SK-N-SH (cell line): Measurements from ENCODE around the gene CDK5R2. TPM values are rescaled to one million over a fixed set of nuclear protein-coding genes. Genes with fewer than 3 reads are reported as not detected.
A peak's percentile ranks its signal among the peaks of the same experiment; 100 is the strongest.

ENCODE experiments used
- CTCF ChIA-PET: fragments of 300-600, 350-600 bp; formaldehyde crosslinking; extraction: SDS; loops from one replicate; lab custom pipeline; 2021; lab: Yijun Ruan, JAX
- POLR2A ChIA-PET: fragments of 350-600 bp; sonication (Branson Sonifier 250); formaldehyde crosslinking; extraction: SDS; loops from one replicate; lab custom pipeline; 2020; ENCODE audit warnings: antibody characterized with exemption, inconsistent platforms; lab: Yijun Ruan, JAX
- DNase-seq: peaks from one replicate; pipeline ENCODE4 v3.0.0; 2012
- H2AFZ ChIP-seq: fragments of 200-600 bp; sonication (generic); 2 replicates; pipeline ENCODE4 v1.8.1; 2016; ENCODE audit warnings: antibody characterized with exemption, mild to moderate bottlenecking, low read depth
- H3F3A ChIP-seq: fragments of 200-600 bp; sonication (generic); replicated peaks from 2 replicates; pipeline ENCODE3; 2016; ENCODE audit warnings: antibody characterized with exemption, mild to moderate bottlenecking; ENCODE audit not compliant: insufficient read depth
- H3K27ac ChIP-seq, 2 experiments: fragments of 200-500 bp in 1 of 2; fragments of 200-600 bp in 1 of 2; sonication (Bioruptor generic) in 1 of 2; sonication (generic), shearing (Covaris generic) in 1 of 2; 2 replicates each; pipeline versions ENCODE4 v1.5.1 to v1.6.1; 2014 to 2016; ENCODE audit warnings: low read depth in 2 of 2, inconsistent platforms in 1 of 2, low read length in 1 of 2, mild to moderate bottlenecking in 1 of 2, mixed read lengths in 1 of 2
- H3K27me3 ChIP-seq: fragments of 200-600 bp; sonication (generic), shearing (Covaris generic); 2 replicates; pipeline ENCODE4 v1.6.1; 2016; ENCODE audit warnings: mixed run types; ENCODE audit not compliant: insufficient read depth
- H3K36me3 ChIP-seq, 2 experiments: fragments of 200-500 bp in 1 of 2; fragments of 200-600 bp in 1 of 2; sonication (Bioruptor generic) in 1 of 2; sonication (generic) in 1 of 2; replicated peaks in 1 of 2; 2 replicates each; pipeline versions ENCODE3 to v1.5.1; 2014 to 2016; ENCODE audit warnings: low read length in 1 of 2, mild to moderate bottlenecking in 1 of 2; ENCODE audit not compliant: insufficient read depth in 2 of 2, control insufficient read depth in 1 of 2
- H3K4me1 ChIP-seq, 2 experiments: fragments of 200-500 bp in 1 of 2; fragments of 200-600 bp in 1 of 2; sonication (Bioruptor generic) in 1 of 2; sonication (generic), shearing (Covaris generic) in 1 of 2; 2 replicates each; pipeline versions ENCODE4 v1.5.1 to v1.6.1; 2014 to 2016; ENCODE audit warnings: low read depth in 1 of 2, low read length in 1 of 2, mixed run types in 1 of 2; ENCODE audit not compliant: insufficient read depth in 2 of 2, control insufficient read depth in 1 of 2
- H3K4me2 ChIP-seq: fragments of 200-600 bp; sonication (generic), shearing (Covaris generic); 2 replicates; pipeline ENCODE4 v1.6.1; 2017; ENCODE audit warnings: mixed run types
- H3K4me3 ChIP-seq, 2 experiments: fragments of 200-500 bp in 1 of 2; fragments of 200-600 bp in 1 of 2; sonication (Bioruptor generic) in 1 of 2; sonication (generic), shearing (Covaris generic) in 1 of 2; 2 replicates each; pipeline versions ENCODE4 v1.5.1 to v1.8.1; 2014 to 2016; ENCODE audit warnings: low read depth in 2 of 2, inconsistent platforms in 1 of 2, low read length in 1 of 2, mild to moderate bottlenecking in 1 of 2, mixed read lengths in 1 of 2, moderate library complexity in 1 of 2
- H3K79me2 ChIP-seq: fragments of 200-600 bp; sonication (generic); 2 replicates; pipeline ENCODE4 v1.8.1; 2017; ENCODE audit warnings: mild to moderate bottlenecking; ENCODE audit not compliant: insufficient read depth
- H3K9ac ChIP-seq: fragments of 200-600 bp; sonication (generic); 2 replicates; pipeline ENCODE4 v1.6.1; 2017; ENCODE audit warnings: mixed run types
- H3K9me2 ChIP-seq: fragments of 200-600 bp; sonication (generic); 2 replicates; pipeline ENCODE4 v1.6.1; 2017; ENCODE audit warnings: mixed run types
- H3K9me3 ChIP-seq: fragments of 200-600 bp; sonication (generic); 2 replicates; pipeline ENCODE4 v1.6.1; 2017; ENCODE audit warnings: mixed run types, mild to moderate bottlenecking, moderate library complexity
- H4K20me1 ChIP-seq: fragments of 200-600 bp; sonication (generic); 2 replicates; pipeline ENCODE4 v1.6.1; 2017; ENCODE audit warnings: mild to moderate bottlenecking, mixed run types; ENCODE audit not compliant: insufficient read depth
- CHD2 ChIP-seq: fragments of 150-350 bp; IDR thresholded peaks from 2 replicates; pipeline ENCODE4 v1.6.1; 2018; ENCODE audit warnings: low read length; ENCODE audit not compliant: partially characterized antibody
- EZH2phosphoT487 ChIP-seq: fragments of 200-600 bp; sonication (generic); IDR thresholded peaks from 2 replicates; pipeline ENCODE4 v1.6.1; 2017; ENCODE audit warnings: low read depth, mixed run types, mild to moderate bottlenecking, antibody characterized with exemption, moderate library complexity, borderline replicate concordance
- GABPA ChIP-seq: IDR thresholded peaks from 2 replicates; pipeline ENCODE4 v1.4.0; 2012; ENCODE audit warnings: low read depth, mild to moderate bottlenecking
- GATA2 ChIP-seq: sonication (generic); formaldehyde crosslinking; IDR thresholded peaks from 2 replicates; pipeline ENCODE4 v1.5.0; 2020; ENCODE audit warnings: mild to moderate bottlenecking, missing genetic modification reagents
- JUND ChIP-seq: IDR thresholded peaks from 2 replicates; pipeline ENCODE4 v1.4.0; 2012
- MXI1 ChIP-seq: IDR thresholded peaks from 2 replicates; pipeline ENCODE4 v1.6.1; 2012; ENCODE audit warnings: mild to moderate bottlenecking, low read depth, low read length, improper control_type of control experiment
- NFIC ChIP-seq: IDR thresholded peaks from 2 replicates; pipeline ENCODE4 v1.4.0; 2012; ENCODE audit warnings: borderline replicate concordance
- POLR2AphosphoS5 ChIP-seq: IDR thresholded peaks from 2 replicates; pipeline ENCODE4 v1.6.1; 2012; ENCODE audit warnings: low read depth, low read length
- RCOR1 ChIP-seq: fragments of 150-350 bp; IDR thresholded peaks from 2 replicates; pipeline ENCODE4 v1.6.1; 2017; ENCODE audit warnings: antibody characterized with exemption, low read length
- RXRA ChIP-seq: IDR thresholded peaks from 2 replicates; pipeline ENCODE4 v1.4.0; 2012; ENCODE audit warnings: low read depth, mild to moderate bottlenecking, borderline replicate concordance
- SMC3 ChIP-seq: IDR thresholded peaks from 2 replicates; pipeline ENCODE4 v1.6.1; 2012; ENCODE audit warnings: low read depth, low read length, improper control_type of control experiment
- WGBS: methylation state at CpG from one replicate; pipeline ENCODE4 v1.1.6; 2017; ENCODE audit warnings: low lambda C conversion rate; 5-methylcytosine and 5-hydroxymethylcytosine counted together
- polyA plus RNA-seq, 3 experiments: library from polyadenylated mRNA; depleted of rRNA; stranded (reverse); fragments of >200 nt; gene quantifications; 2 replicates each; pipeline ENCODE4 v1.2.3, GENCODE V29; 2012
- TF ChIP-seq, protein P1 (sequence below): IDR thresholded peaks from 2 replicates; pipeline ENCODE4 v1.6.1; 2012; ENCODE audit warnings: mild to moderate bottlenecking, low read depth, low read length, moderate library complexity
- TF ChIP-seq, protein P2 (sequence below): IDR thresholded peaks from 2 replicates; pipeline ENCODE4 v1.4.0; 2012; ENCODE audit warnings: low read depth

Gene CDK5R2
- polyA plus RNA-seq, 1 of the 3 experiments (the other 2 are of a cell fraction) = 0.26 TPM

DNA sequence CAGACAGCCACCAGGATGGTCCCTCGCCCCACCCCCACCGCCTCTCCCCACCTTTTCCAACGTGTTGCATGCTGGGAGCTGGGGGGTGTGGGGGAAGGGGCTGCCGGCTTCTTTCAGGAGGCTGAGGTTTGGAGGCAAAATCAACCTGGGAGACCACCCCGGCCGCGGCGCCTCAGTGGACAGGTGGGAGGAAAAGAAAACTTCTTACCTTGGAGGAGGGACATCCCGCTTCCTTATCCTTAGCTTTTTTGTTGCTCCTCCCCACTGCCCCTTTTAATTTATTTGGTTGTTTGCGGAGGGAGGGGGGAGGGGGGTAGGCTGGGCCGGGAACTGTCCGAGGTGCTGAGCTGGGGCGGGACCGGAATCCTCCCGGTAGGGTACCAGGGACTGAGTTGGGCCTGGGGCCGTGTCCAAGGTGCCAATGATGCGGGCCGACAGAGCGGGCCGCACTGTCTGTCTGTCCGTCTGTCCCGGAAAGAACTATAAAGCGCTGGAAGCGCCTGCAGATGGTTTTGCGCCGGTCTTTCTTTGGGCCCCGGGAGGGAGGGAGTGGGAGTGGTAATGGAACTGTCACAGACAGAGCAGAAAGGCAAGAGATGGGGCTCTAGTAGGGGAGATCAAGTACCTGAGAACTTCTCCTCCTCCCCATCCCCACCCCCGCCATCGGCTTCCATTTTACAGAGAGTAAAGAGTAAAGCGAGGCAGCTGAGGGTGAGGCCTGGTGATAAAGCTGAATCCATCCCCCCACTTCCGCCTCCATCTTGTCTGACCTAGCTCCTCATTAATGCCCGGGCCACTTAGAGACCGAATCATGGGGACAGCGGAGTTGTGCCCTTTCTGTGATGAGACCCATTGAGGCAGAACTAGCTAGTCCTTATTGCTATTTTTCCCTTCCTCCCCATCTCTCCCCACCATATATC lies 2.4 kb downstream of the CDK5R2 start:
- Histone ChIP-seq H3K27me3 (peaks cover 34% of the 10 kb centered on the region), H2AFZ (no peak overlapping the region), H3K36me3 (no peaks in the 10 kb centered on the region), H4K20me1 (no peaks in the 10 kb centered on the region), H3K4me2 (peak overlapping the region; percentile 63; the same call in 1 of the 2 replicates), H3K4me1 (peaks cover 8 to 40% of the 10 kb centered on the region in 2 experiments; a peak in 2 of 4 replicates), H3K4me3 (peak overlapping the region in 1 of 2 experiments; percentile 63; a peak in 2 of 4 replicates), H3K79me2 (no peaks in the 10 kb centered on the region), H3K9ac (no peak overlapping the region), H3F3A (peaks cover 5% of the 10 kb centered on the region), H3K9me3 (no peaks in the 10 kb centered on the region), H3K27ac (peak overlapping the region in 1 of 2 experiments; percentile 94; a peak in 2 of 4 replicates), H3K9me2 (no peaks in the 10 kb centered on the region)
- DNase-seq = peak; percentile 74
- CTCF ChIA-PET = interaction anchor here (0.6 to 13.5 kb wide), 12 partner anchors 17 to 1501 kb away, joined by 3 to 208 read pairs (median 4); partner anchors contain the start of gene FEV
- POLR2A ChIA-PET = interaction anchor here (0.6 to 4.1 kb wide), 8 partner anchors 21 to 268 kb away, joined by 3 to 21 read pairs (median 6); partner anchors contain the start of gene ANKZF1
- 6% methylated on average over 30 of the region's 34 CpGs for WGBS
- TF ChIP-seq MXI1 (peak; percentile 10; the same call in 1 of the 2 replicates), SMC3 (no peak), JUND (no peak), CHD2 (peak; percentile 93), RXRA (no peak), GATA2 (CRISPR knock-in tag) (no peak), EZH2phosphoT487 (no peak), GABPA (no peak), NFIC (no peak), RCOR1 (no peak), POLR2AphosphoS5 (no peak)
- TF ChIP-seq, protein P1, sequence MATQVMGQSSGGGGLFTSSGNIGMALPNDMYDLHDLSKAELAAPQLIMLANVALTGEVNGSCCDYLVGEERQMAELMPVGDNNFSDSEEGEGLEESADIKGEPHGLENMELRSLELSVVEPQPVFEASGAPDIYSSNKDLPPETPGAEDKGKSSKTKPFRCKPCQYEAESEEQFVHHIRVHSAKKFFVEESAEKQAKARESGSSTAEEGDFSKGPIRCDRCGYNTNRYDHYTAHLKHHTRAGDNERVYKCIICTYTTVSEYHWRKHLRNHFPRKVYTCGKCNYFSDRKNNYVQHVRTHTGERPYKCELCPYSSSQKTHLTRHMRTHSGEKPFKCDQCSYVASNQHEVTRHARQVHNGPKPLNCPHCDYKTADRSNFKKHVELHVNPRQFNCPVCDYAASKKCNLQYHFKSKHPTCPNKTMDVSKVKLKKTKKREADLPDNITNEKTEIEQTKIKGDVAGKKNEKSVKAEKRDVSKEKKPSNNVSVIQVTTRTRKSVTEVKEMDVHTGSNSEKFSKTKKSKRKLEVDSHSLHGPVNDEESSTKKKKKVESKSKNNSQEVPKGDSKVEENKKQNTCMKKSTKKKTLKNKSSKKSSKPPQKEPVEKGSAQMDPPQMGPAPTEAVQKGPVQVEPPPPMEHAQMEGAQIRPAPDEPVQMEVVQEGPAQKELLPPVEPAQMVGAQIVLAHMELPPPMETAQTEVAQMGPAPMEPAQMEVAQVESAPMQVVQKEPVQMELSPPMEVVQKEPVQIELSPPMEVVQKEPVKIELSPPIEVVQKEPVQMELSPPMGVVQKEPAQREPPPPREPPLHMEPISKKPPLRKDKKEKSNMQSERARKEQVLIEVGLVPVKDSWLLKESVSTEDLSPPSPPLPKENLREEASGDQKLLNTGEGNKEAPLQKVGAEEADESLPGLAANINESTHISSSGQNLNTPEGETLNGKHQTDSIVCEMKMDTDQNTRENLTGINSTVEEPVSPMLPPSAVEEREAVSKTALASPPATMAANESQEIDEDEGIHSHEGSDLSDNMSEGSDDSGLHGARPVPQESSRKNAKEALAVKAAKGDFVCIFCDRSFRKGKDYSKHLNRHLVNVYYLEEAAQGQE = peak; percentile 93
- TF ChIP-seq, protein P2, sequence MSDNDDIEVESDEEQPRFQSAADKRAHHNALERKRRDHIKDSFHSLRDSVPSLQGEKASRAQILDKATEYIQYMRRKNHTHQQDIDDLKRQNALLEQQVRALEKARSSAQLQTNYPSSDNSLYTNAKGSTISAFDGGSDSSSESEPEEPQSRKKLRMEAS = no peak
- TF ChIP-seq, all 33 proteins: peak for 3
